Activated effector memory CD4-positive, alpha-beta T cell treated with anti-CD3 and anti-CD28 coated beads, Interleukin-2, amount 50 U/mL, for 16 hours (primary cell): ENCODE data around the gene NLGN1.

Experiments used
- DNase-seq: peaks from one replicate; pipeline ENCODE4 v3.0.0-alpha.2; 2020

Gene NLGN1

GRCh38 chr3:173773800-173774199 is 376.3 kb downstream of the NLGN1 start:
- no peak for DNase-seq

- no peak for DNase-seq
Observed at GRCh38 chr3:173774294-173774693, 376.8 kb downstream of the NLGN1 start.

- DNase-seq: no peak
Observed at GRCh38 chr3:173778251-173778650, 380.7 kb downstream of the NLGN1 start.

DNA sequence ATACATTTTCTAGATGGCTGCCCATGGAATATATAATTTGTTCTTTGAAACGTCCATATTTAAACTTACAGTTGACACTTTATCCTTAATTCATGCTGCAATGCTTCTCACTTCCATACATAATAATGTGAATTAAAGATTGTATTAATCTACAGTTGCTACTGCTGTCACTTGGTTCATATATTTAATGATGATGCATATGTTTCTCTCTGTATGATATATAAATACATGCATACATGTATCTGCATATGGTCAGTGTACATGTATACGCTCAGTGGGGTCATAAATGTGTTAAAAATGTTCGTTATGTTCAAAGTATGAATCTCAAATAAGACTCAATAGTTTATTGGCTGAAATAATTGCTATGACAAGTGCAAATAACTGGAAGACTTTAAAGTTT is 382.5 kb downstream of the NLGN1 start:
- DNase-seq: no peak

DNA sequence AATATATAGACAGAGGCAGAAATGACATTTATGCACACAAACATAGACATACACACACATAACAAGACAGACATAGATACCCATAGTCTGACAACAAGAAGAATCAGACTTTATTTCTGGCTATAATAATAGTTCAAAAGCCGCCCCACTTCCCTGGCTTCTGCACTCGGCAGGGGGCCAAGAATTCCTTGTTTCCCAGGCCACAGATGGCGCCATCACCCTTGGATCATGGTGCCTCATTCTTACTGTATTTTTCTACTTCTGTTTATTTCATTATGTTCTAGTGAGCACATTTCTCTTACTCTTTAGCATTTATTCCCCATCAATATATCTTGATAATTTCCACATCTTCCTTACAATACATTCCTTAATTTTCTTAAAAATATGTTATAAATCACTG is 387.5 kb downstream of the NLGN1 start:
- DNase-seq: no peak

- no peak for DNase-seq
Observed at GRCh38 chr3:173789530-173790162, 392.1 kb downstream of the NLGN1 start.

DNA sequence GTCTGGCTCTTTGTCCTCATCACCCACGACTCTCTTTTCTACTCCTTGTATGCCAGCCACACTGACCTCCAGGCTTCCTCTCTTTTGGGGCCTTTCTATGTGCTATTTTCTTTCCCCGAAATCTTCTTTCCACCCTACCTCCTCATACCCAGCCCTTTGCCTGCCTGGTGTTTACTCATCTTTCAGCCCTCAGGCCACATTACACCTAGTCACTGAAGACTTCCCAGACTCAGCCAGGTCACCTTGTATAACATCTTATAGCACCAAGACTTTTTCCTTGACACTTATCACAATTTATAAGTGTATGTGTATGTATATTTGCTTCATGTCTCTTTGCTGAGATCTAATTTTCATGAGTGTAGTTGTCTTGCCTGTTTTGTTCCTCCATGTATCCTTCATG is 396.4 kb downstream of the NLGN1 start:
- no peak for DNase-seq

DNA sequence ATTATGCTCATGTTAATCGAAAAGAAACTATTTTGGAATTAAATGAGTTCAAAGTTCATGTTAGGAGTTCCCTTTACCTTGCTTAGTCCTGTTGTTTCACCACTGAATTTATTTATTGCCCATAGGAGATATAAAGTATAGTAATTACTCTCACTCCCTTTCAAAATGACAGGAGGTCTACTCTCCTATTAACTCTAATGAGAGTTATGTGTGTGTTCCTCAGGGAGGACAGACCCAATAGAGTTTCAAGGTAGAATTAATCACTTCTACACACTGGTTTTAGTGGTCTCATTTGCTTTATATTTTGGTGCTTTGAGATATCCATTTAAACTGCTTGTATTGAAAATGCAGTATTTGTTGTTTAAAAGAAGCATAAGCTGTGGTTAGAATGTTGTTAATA is 398.9 kb downstream of the NLGN1 start:
- DNase-seq: no peak

GRCh38 chr3:173796890-173797289 is 399.3 kb downstream of the NLGN1 start:
- no peak for DNase-seq

DNA sequence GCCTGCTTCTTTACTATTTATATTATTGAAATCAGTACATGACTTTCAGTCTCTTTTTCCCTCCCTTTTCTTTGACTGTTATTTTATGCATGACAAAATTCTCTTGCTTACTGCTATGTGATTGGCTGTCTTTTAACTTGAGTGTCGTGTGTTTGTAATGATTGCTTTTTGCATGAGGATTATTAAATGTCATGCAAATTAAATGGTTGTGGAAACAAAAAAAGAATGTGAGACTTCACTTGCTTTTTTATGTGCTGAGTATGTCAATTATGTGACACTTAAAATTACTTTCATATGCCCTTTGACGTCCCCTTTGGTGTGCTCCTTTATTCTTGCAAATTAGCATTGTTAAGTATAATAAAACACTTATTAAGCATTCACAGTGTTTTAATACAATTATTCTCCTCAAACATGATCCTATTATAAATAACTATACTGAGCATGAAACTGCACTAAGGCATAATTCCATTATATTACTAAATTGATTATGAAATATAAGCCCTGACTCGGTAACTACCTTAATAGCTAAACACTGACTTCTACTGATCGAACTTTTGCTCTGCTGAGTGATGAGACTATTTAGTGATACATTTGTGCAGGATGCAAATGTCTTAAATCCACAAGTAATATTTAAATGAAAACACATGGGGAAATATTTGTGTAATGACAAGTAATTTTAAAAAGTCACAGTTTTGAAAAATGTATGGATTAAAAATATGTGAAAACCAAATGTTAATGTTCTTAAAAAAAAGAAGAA is 401.7 kb downstream of the NLGN1 start:
- no peak for DNase-seq

GRCh38 chr3:173800154-173800553 is 402.6 kb downstream of the NLGN1 start:
- no peak for DNase-seq

DNA sequence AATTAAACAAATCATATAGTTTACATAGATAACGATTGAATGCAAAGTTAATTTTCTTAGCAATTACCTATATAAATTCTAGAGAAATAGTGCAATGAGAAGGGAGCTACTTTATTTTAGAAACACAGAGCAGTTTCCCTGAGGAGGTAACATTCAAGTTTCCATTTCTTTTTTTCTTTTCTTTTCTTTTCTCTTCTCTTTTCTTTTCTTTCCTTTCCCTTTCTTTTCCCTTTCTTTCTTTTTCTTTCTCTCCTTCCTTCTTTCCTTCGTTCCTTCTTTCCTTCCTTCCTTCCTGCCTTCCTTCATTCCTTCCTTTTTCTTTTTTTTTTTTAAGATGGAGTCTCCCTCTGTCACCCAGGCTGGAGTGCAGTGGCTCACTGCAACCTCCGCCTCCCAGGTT is 417.3 kb downstream of the NLGN1 start:
- no peak for DNase-seq

DNA sequence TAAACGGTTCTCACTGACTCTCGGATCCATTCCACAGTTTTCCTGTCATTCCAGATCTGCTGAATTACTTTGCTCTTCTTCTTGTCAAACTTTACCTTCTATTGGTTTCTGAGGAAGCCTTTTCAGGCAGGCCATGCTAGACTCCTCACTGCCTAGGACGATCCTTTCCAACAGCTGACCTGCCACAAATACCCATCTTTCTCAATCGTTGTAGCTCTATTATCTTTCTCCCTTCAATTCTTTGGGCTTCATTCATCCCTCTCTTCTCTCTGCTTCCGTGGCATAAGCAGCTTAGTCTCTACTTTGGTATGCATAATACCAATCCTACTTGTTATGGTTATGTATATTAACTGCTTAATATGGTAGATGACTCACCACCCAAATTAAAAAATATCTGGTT is 421.8 kb downstream of the NLGN1 start:
- DNase-seq: no peak

DNA sequence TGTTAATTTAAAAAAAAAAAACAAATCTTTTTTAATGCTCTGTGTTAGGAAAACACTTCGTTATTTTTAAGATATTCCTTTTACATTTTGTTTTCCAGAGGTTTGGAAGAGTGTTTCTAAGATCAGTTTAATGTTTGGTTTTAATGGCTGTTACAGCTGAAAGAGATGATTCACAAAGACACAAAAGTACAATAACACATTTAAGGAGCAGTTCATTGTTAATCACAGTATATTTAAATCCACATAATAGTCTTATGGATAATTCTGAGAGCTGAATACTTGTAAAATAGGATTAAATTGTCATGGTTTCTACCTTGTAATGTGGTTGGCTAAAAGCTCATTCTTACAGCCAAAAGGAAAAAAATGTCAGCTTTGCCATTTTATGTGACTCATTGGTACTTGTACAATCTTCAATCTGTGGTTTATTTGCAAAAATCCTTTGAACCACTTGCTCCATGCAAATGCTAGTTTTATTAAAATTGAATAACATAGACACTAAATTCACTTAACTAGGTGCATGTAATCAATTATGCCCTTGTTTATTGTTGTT is 426.4 kb downstream of the NLGN1 start:
- DNase-seq: no peak

GRCh38 chr3:173825730-173826129 is 428.2 kb downstream of the NLGN1 start:
- DNase-seq: no peak

GRCh38 chr3:173826416-173826815 is 428.9 kb downstream of the NLGN1 start:
- no peak for DNase-seq

GRCh38 chr3:173826901-173827609 is 429.5 kb downstream of the NLGN1 start:
- no peak for DNase-seq

DNA sequence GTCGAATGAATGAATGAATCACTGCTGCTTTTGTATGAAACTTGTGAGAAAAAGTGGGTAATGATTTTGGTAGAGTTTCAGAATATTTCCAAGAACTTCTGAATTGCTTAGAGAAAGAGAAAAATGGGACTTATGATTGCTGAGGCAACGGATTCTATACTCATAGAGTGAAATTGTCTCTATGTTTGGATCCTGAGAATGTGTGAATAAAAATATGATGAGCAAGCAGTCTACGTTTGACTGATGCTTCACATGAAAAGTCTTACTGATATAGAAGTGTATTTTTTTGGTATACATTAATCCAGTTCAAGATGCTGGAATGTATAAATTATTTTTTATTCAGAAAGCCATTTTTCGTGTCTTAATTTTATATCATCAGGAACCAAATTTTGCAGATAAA is 441.1 kb downstream of the NLGN1 start:
- DNase-seq: no peak

DNA sequence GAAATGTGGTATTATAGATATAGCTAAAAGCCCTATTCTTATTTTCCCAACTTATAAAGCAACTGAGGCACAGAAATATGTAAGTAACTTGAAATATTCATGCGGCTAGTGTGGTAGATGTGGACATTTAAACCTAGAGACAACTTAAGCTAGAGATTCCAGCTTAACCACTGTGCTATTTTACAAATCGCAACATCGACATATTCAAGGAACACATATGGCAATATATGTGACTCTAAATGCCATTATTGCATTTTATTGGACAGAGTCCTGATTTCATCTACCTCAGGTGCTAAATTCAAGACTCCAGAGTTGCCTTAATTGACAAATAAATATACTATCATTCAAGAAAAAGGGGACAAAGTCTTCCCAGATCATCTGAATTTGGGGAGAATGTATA is 442.3 kb downstream of the NLGN1 start:
- no peak for DNase-seq

DNA sequence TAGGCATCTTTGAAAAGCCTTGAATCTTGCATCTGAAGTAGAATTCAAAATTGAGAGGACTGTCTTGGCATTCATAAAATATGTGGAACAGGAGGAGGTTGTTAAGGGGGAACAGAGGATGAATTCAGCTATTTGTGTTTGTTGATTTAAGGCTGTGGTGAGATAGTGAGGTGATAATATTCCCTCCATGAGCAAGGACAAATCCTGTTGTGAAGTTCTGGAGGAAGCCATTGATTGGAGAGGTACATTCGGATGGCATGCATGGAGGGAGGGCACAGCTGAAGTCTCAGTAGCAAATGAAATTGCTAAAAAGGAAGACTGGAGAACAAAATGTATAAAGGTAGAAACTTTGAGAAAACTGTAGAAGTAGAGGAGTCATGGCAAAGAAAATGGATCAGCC is 443.8 kb downstream of the NLGN1 start:
- DNase-seq: no peak

GRCh38 chr3:173843060-173843459 is 445.5 kb downstream of the NLGN1 start:
- no peak for DNase-seq

- no peak for DNase-seq
Observed at GRCh38 chr3:173846584-173846983, 449.0 kb downstream of the NLGN1 start.

DNA sequence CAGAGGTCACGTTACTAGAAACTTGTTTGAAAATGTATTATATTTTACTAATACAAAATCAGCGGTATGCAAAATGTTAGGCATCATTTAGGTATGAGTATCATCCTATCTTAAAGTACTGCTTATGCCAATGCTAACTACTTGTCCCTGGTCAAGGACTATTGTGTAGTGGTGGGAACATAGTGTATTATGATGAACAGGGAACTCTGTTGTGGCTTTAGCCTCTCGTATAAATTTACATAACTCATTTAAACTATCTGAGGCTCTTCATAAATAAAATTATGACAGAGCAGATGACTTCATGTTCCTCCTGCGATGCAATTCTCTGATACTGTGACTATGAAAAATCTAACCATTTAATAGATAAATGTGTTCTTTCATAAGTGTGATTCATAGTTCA is 451.9 kb downstream of the NLGN1 start:
- no peak for DNase-seq

DNA sequence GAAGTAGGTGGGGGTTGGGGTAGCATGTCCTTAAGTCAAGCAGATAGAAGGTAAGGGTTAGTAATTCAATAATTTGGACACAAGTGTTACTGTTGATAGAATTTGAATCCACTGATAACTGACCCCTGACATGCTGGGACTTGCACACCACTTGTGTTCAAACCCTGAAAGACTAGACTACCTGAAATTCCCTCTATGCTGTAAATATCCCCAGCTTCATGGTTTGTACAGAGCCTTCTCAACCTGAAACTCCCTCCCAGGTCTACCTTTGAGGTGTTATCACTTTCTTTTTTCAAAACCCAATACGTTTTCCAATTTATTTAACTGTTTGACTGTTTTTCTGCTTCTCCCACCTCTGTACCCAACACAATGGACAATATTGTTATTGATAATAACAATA is 459.6 kb downstream of the NLGN1 start:
- DNase-seq: no peak
